ENCODE measurements around the gene VWA5A. TPM values are rescaled to one million over a fixed set of nuclear protein-coding genes. Genes with fewer than 3 reads are reported as not detected.
"Not testable (repeated sequence)": the region's sequence is repeated elsewhere in the genome, so short reads cannot be mapped to it uniquely, and the experiment has no call there.

Gene VWA5A
- polyA plus RNA-seq, 2 of the 4 experiments (the other 2 are of a cell fraction) = 0.18 to 1.5 TPM

GRCh38 chr11:124168796-124169195 lies 53.5 kb downstream of the VWA5A start (continued):
- TF ChIP-seq HOXA7 (CRISPR knock-in tag; IDR thresholded peaks at IDR 0.05) (no peak), RNF2 (IDR thresholded peaks at IDR 0.05; ENCODE audit: borderline replicate concordance, low read depth) (no peak), MAFK (IDR thresholded peaks at IDR 0.05; ENCODE audit: partially characterized antibody) (no peak), HEYL (CRISPR knock-in tag; IDR thresholded peaks at IDR 0.05) (no peak), CBX8 (IDR thresholded peaks at IDR 0.05) (no peak), HMGXB4 (CRISPR knock-in tag; IDR thresholded peaks at IDR 0.05; ENCODE audit: borderline replicate concordance) (no peak)

- FAIRE-seq; H3K4me3 ChIP-seq; CTCF ChIA-PET; H3K4me2 ChIP-seq; ATAC-seq; POLR2A ChIA-PET; H3K27ac ChIP-seq; DNase-seq (ENCODE audit: low read depth in 1 of 2, low spot score in 1 of 2); H3K9me3 ChIP-seq; H3K4me1 ChIP-seq: not testable (repeated sequence)
- no CpG with 5 or more reads among the region's 12 CpGs for WGBS (ENCODE audit: missing lambda C conversion rate)
Measured at GRCh38 chr11:124170315-124170714, 55.1 kb downstream of the VWA5A start.

- Histone ChIP-seq H3K9me3 (no peaks in the 10 kb centered on the region), H3K4me1 (0 out of 3 replicates have a peak, but pooled peaks cover 3% of the 10 kb centered on the region), H3K4me3 (no peak overlapping the region), H3K4me2 (no peak overlapping the region), H3K27ac (no peak overlapping the region)
- no peak for DNase-seq (ENCODE audit: low read depth in 1 of 2, low spot score in 1 of 2)
- 69% methylated on average over 9 of the region's 40 CpGs for WGBS (ENCODE audit: missing lambda C conversion rate)
- POLR2A ChIA-PET = no interaction called here
- TF ChIP-seq JUNB (IDR thresholded peaks at IDR 0.05) (no peak), HES2 (IDR thresholded peaks at IDR 0.05) (no peak), FOXS1 (CRISPR knock-in tag; IDR thresholded peaks at IDR 0.05) (no peak), RAD21 (conservative IDR thresholded peaks at IDR 0.05 in 1 of 2, IDR thresholded peaks at IDR 0.05 in 1 of 2) (no peak), EHF (CRISPR knock-in tag; IDR thresholded peaks at IDR 0.05) (no peak)
- FAIRE-seq = no peak
- ATAC-seq = no peak
- CTCF ChIA-PET = interaction anchor here (1.2 kb wide), 1 partner anchor 99 kb away, joined by 3 read pairs; no protein-coding TSS in a partner anchor
Measured at GRCh38 chr11:124170801-124171586, 55.7 kb downstream of the VWA5A start.

GRCh38 chr11:124172101-124172500 lies 56.9 kb downstream of the VWA5A start:
- Histone ChIP-seq H3K4me1 (0 out of 3 replicates have a peak, but pooled peaks cover 3% of the 10 kb centered on the region), H3K4me2 (no peak overlapping the region), H3K27ac (no peak overlapping the region), H3K9me3 (no peaks in the 10 kb centered on the region), H3K4me3 (no peak overlapping the region)
- CTCF ChIA-PET = no interaction called here
- TF ChIP-seq POLR2A (IDR thresholded peaks at IDR 0.05; ENCODE audit: low read length) (no peak), HOXA7 (CRISPR knock-in tag; IDR thresholded peaks at IDR 0.05) (no peak), HEYL (CRISPR knock-in tag; IDR thresholded peaks at IDR 0.05) (no peak), RNF2 (IDR thresholded peaks at IDR 0.05; ENCODE audit: borderline replicate concordance, low read depth) (no peak), ELK1 (IDR thresholded peaks at IDR 0.05; ENCODE audit: low read depth, low read length) (no peak), ZSCAN20 (CRISPR knock-in tag; IDR thresholded peaks at IDR 0.05) (no peak)
- no peak for FAIRE-seq
- no peak for ATAC-seq
- 86% methylated on average over 6 of the region's 6 CpGs for WGBS (ENCODE audit: missing lambda C conversion rate)
- no peak for DNase-seq (ENCODE audit: low read depth in 1 of 2, low spot score in 1 of 2)
- POLR2A ChIA-PET = no interaction called here

Data from A549 (cell line).